Stimulated activated CD8-positive, alpha-beta memory T cell treated with anti-CD3 and anti-CD28 coated beads, Interleukin-4, amount 100 ng/mL, for 24 hours (primary cell): ENCODE measurements around the gene DGAT2.
"Not testable (repeated sequence)": the region's sequence is repeated elsewhere in the genome, so short reads cannot be mapped to it uniquely, and the experiment has no call there.

Experiments
- DNase-seq: peaks from one replicate; pipeline ENCODE4 v3.0.0-alpha.2; 2020; ENCODE audit warnings: low read depth

The DGAT2 gene

GRCh38 chr11:75754933-75755332, 13.6 kb upstream of the DGAT2 start:
- DNase-seq, result not testable (repeated sequence)

- no peak for DNase-seq
Measured at GRCh38 chr11:75757651-75758050, 10.9 kb upstream of the DGAT2 start.

- no peak for DNase-seq
Measured at GRCh38 chr11:75759832-75760231, 8.7 kb upstream of the DGAT2 start.

GRCh38 chr11:75760243-75760642, 8.3 kb upstream of the DGAT2 start:
- DNase-seq, result no peak

- DNase-seq, result no peak
Measured at GRCh38 chr11:75760710-75761493, 7.7 kb upstream of the DGAT2 start.

- no peak for DNase-seq
Measured at GRCh38 chr11:75762158-75762557, 6.4 kb upstream of the DGAT2 start.

GRCh38 chr11:75762885-75763284, 5.7 kb upstream of the DGAT2 start:
- DNase-seq, result no peak

GRCh38 chr11:75763846-75764245, 4.7 kb upstream of the DGAT2 start:
- DNase-seq, result no peak

GRCh38 chr11:75765116-75765515, 3.5 kb upstream of the DGAT2 start:
- DNase-seq, result no peak

- no peak for DNase-seq
Measured at GRCh38 chr11:75766443-75767227, 1.9 kb upstream of the DGAT2 start.

- DNase-seq, result no peak
Measured at GRCh38 chr11:75767228-75767572, 1.4 kb upstream of the DGAT2 start.

GRCh38 chr11:75767793-75768111, 826 bp upstream of the DGAT2 start:
- DNase-seq, result no peak

GRCh38 chr11:75768909-75769771, 562 bp downstream of the DGAT2 start:
- no peak for DNase-seq

GRCh38 chr11:75770102-75770501, 1.5 kb downstream of the DGAT2 start:
- DNase-seq, result no peak

GRCh38 chr11:75771646-75772410, 3.2 kb downstream of the DGAT2 start:
- DNase-seq, result no peak

- DNase-seq, result no peak
Measured at GRCh38 chr11:75773595-75774353, 5.2 kb downstream of the DGAT2 start.

- no peak for DNase-seq
Measured at GRCh38 chr11:75775056-75775455, 6.5 kb downstream of the DGAT2 start.

GRCh38 chr11:75776546-75776945, 8.0 kb downstream of the DGAT2 start:
- DNase-seq, result no peak

- no peak for DNase-seq
Measured at GRCh38 chr11:75777461-75778110, 9.0 kb downstream of the DGAT2 start.

GRCh38 chr11:75778962-75779361, 10.4 kb downstream of the DGAT2 start:
- no peak for DNase-seq

- DNase-seq, result no peak
Measured at GRCh38 chr11:75779960-75780359, 11.4 kb downstream of the DGAT2 start.
